GM12892 (cell line): Measurements from ENCODE around the gene ACP4.

ENCODE experiments used
- POLR2A ChIP-seq: IDR thresholded peaks from 2 replicates; pipeline ENCODE4 v1.6.1; 2011; ENCODE audit warnings: low read depth, low read length, control low read depth
- POLR2AphosphoS5 ChIP-seq: IDR thresholded peaks from 2 replicates; pipeline ENCODE4 v1.6.1; 2011; ENCODE audit warnings: low read depth, low read length, control low read depth
- TAF1 ChIP-seq: IDR thresholded peaks from 2 replicates; pipeline ENCODE4 v1.6.1; 2011; ENCODE audit warnings: low read depth, mild to moderate bottlenecking, control low read depth, low read length, borderline replicate concordance

DNA sequence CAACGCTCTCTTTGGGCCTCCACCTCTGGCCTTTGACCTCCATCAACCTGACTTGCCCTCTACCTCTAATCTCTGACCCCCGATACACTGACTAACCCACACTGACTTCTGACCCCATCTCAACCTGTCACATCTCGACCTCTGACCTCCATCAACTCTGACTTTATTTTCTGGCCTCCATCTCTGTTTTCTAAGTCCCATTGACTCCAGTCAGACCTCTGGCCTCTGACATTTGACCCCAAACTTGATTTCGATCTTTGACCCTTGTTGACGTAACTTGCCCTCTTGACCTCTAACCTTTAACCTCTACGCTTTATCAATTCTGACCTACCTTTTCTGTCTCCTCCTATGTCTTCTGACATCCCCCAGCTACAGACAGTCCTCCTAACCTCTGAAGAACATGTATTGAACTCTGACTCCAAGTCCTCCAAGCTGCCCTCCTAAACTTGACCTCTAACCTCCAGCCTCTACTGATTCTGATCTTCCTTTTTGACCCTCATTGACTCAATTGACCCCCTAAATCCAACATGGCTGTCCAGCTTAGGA is 780 bp downstream of the ACP4 start:
- TF ChIP-seq POLR2A, result peak; percentile 49
- TF ChIP-seq POLR2AphosphoS5, result peak; percentile 51; the same call in 1 of the 2 replicates
- TF ChIP-seq TAF1, result no peak
